Vagina (tissue), 2 donors: Measurements from ENCODE around the gene PSEN1.

Experiments
- CTCF ChIP-seq, 3 experiments: fragments of 450-650 bp in 2 of 3; fragments of 200-600 bp in 1 of 3; sonication (generic) in 1 of 3; IDR thresholded peaks; one replicate each; pipeline ENCODE4 v1.5.1; 2017 to 2019; ENCODE audit warnings: antibody characterized with exemption in 3 of 3, mild to moderate bottlenecking in 2 of 3, moderate library complexity in 2 of 3
- POLR2A ChIP-seq, 2 donors: fragments of 450-650 bp; IDR thresholded peaks; one replicate each; pipeline ENCODE4 v1.6.1; 2017; ENCODE audit warnings: antibody characterized with exemption in 2 of 2, mild to moderate bottlenecking in 2 of 2, moderate library complexity in 2 of 2

GRCh38 chr14:73258845-73259611, 122.7 kb downstream of the PSEN1 start:
- TF ChIP-seq CTCF (IDR thresholded peaks at IDR 0.05) (no peak), POLR2A (IDR thresholded peaks at IDR 0.05) (no peak)
